ENCODE measurements around the gene ALG12.

DNA sequence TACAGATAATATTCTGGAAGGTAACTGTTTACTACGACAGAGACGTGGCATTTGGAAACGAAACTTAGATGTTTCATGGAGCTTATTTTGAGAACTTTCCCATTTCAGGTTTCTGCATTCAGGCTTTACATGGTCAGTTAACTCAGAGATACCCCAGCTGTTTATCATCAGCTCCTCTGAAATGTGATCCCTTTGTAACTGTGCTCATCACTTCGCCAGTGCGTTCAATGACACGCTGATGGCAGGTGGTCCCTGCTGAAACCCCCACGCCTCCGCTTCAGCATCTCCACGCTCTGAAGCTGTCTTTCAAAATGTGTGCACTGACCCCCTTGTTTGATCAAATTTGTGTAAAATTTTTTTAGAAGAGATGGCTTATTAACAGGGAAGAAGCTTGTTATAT, 30.5 kb downstream of the ALG12 start:
- TF ChIP-seq EZH2phosphoT487 (IDR thresholded peaks at IDR 0.05; ENCODE audit: borderline replicate concordance, low read depth) (no peak), POLR2AphosphoS5 (IDR thresholded peaks at IDR 0.05; ENCODE audit: low read depth, low read length) (no peak), YY1 (IDR thresholded peaks at IDR 0.05; ENCODE audit: low read depth) (no peak), MAX (IDR thresholded peaks at IDR 0.05; ENCODE audit: low read depth) (no peak), USF2 (IDR thresholded peaks at IDR 0.05; ENCODE audit: borderline replicate concordance, low read depth, low read length) (no peak), FOSL2 (IDR thresholded peaks at IDR 0.05; ENCODE audit: borderline replicate concordance, low read depth) (no peak)
- TF ChIP-seq, protein P1, sequence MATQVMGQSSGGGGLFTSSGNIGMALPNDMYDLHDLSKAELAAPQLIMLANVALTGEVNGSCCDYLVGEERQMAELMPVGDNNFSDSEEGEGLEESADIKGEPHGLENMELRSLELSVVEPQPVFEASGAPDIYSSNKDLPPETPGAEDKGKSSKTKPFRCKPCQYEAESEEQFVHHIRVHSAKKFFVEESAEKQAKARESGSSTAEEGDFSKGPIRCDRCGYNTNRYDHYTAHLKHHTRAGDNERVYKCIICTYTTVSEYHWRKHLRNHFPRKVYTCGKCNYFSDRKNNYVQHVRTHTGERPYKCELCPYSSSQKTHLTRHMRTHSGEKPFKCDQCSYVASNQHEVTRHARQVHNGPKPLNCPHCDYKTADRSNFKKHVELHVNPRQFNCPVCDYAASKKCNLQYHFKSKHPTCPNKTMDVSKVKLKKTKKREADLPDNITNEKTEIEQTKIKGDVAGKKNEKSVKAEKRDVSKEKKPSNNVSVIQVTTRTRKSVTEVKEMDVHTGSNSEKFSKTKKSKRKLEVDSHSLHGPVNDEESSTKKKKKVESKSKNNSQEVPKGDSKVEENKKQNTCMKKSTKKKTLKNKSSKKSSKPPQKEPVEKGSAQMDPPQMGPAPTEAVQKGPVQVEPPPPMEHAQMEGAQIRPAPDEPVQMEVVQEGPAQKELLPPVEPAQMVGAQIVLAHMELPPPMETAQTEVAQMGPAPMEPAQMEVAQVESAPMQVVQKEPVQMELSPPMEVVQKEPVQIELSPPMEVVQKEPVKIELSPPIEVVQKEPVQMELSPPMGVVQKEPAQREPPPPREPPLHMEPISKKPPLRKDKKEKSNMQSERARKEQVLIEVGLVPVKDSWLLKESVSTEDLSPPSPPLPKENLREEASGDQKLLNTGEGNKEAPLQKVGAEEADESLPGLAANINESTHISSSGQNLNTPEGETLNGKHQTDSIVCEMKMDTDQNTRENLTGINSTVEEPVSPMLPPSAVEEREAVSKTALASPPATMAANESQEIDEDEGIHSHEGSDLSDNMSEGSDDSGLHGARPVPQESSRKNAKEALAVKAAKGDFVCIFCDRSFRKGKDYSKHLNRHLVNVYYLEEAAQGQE (IDR thresholded peaks at IDR 0.05; ENCODE audit: low read depth, low read length): no peak
